NCI-H446 treated with DMSO at 0.1 percent for 48 hours (cell line): ENCODE measurements around the gene AHCYL2.
"Not testable (repeated sequence)": the region's sequence is repeated elsewhere in the genome, so short reads cannot be mapped to it uniquely, and the experiment has no call there.

ENCODE experiments used
- DNase-seq: peaks from one replicate; lab custom pipeline; 2025; lab: John Stamatoyannopoulos, UW

Gene AHCYL2

DNA sequence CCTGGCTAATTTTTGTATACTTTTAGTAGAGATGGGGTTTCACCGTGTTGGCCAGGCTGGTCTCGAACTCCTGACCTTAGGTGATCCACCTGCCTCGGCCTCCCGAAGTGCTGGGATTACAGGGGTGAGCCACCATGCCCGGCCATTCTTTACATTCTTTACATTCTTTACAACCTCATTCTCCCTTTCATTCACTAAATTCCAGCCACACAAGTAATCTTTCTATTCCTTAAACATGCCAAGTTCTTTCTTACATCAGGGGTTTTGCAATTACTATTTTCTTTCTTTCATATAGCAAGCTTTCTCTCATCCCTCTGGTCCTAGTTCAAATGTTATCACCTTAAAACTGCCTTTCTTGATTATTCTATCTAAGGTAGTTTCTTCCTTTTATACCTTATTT, 128.3 kb downstream of the AHCYL2 start:
- DNase-seq, result not testable (repeated sequence)

DNA sequence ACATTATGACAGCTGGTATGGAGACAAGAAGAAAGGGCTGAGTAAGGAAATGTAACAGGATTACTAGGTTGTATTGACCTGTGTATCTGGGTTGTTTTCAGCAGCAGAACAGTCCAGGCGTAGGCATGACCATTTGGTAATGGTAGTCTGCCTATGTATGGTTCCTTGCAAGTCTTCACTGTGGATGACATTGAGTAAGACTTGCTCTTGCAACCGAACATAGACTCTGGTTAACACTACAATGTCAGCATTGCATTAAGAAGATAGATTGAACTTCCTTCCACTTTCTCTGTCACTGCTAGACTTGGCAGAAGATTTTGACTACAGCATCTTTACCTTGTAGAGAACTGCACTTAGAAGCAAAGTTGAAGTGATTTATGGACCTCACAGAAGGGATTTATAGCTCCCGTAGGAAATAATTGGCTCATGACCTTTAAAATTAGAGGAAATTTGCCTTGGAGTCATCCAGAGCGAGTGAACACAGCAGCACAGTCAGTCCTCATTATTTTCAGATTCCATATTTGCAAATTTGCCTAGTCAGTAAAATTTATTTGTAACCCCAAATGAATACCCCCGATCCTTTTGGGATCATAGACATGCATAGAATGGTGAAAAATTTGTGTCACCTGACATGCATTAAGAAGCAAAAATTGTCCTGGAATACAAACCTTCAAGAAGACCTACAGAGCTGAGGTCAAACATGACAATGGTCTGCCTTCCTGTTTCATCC, 129.8 kb downstream of the AHCYL2 start:
- no peak for DNase-seq

DNA sequence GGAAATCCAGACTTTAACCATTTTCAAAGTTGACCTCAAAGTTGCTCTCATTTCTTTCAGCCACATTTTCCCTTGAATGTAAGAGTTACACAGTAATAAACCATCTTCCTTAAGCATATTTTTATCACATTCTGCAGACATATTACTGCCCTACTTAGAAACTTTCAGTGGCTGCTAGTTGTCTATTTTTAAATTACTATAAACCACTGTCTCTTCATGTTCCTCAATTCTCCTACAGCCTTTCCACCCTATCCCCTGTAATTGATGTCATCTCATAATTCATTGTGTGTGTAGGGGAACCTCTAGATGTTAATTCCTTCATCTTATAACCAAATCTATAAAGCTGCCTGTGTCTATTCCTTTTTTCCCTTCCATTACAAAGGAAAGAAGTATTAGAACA, 131.3 kb downstream of the AHCYL2 start:
- DNase-seq, result no peak

DNA sequence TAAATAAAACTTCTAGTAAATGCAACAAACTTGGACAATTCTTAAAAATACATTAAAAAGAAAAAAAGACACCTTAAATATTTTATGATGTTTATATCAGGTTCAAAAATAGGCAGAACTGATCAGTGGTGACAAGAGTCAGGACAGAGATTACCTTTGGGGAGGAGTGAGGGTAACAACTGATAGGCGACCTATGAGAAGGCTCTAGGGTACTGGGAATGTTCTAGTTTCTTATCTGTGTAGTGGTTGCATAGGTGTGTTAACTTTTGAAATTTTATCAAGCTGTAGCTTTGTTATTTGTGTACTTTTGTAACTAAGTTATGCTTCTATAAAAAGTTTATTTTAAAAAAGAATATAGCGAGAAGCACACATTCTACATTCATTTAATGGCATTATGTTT, 134.3 kb downstream of the AHCYL2 start:
- DNase-seq, result no peak

DNA sequence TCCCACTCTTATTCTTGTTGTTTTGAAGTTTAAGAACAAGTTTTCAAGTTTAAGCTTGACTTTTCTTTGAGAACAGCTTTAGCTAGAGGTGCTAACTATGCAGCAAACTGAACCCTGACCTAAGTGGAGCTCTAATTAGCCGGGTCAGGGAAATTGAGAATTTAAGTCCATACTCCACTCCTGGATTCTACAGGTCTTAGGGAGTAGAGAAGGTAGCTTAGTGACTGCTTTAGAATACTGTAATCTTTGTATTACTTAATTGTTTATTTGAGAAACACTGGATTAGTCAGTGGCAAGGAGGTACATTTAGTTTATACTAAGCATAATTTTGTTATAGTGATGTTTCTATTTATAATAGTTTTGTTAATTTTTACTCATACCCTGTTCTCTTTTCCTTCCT, 134.8 kb downstream of the AHCYL2 start:
- DNase-seq, result no peak

DNA sequence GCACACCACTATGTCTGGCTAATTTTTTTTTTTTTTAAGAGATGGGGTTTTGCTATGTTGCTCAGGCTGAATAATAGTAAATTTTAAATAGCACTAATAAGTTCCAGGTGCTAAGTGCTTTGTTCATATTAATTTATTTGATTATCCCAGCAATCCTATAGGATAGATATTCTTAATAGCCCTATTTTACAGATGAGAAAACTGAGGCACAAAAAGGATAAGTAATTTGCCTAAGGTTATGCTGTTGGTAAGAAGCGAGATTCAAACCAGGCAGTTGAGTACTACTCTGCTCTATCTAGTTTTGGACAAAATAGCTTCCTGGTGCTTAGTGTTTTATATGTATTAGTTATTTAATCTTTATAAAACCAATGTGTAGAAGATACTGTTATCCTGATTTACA, 136.9 kb downstream of the AHCYL2 start:
- DNase-seq, result no peak

DNA sequence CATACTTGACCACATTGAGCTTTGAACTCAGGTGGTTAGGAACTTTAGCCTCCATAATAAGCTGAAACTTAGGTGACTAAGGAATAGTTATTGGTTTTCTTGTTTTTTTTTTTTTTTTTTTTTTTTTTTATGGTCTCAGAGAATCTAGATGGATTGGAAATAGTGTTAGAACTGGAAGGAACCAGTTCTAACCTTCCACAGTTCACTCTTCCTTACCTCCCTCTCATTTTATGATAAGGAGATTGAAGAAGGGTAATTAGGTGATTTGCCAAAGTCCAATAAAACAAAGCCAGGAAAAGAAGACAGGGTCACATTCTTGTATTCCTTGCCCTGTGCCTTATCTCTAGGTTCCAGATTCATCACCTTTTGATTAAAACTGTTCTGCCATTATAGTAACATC, 137.7 kb downstream of the AHCYL2 start:
- DNase-seq, result no peak

DNA sequence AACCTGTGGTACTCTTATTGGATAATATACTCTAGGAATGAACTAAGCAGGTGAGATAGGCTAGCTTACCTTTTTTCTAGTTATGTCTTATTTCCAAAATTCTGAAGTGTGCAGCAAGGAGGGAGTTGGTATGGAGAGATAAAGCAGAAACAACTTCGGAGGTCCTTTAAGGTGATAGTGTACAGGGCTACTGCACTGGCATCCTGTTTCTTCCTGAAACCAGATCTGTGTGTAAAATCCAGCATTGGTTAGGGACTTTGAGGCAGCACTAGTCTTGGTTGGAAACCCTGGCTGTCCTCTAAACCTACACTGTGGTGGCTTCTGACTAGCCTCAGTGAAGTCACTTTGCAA, 142.5 kb downstream of the AHCYL2 start:
- DNase-seq, result no peak

DNA sequence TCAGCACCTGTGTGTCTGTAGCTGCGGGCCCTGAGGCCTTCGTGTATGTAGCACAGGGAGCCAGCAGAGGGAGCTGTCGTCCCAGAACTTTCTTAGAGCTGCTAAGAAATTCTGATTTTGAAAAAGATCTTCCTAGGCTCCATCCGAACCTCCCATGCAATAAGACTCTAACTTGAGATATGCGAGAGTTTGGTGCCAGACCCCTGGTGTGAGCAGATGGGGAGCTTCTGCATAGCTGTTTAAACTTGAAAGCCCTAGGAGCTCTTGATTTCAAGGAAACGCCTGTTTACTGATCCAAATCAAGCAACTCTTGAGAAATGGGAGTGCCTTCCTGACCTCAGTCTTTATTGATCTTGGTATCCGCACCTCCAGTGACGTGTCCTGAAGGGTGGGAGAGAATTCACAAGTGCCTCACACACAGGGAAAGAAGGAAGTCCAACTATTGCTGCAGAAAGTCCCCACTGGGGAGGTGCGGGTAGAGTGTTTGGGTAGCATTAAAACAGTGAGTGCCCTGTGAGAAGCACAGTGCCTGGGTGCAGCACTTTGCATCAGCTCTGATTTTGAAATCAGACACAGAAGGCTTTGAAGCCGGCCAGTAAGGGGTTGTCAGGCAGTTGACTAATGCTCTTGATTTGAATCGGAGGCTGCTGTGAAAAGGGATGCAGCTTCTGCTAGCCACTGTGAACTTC, 143.0 kb downstream of the AHCYL2 start:
- DNase-seq, result peak; percentile 23

DNA sequence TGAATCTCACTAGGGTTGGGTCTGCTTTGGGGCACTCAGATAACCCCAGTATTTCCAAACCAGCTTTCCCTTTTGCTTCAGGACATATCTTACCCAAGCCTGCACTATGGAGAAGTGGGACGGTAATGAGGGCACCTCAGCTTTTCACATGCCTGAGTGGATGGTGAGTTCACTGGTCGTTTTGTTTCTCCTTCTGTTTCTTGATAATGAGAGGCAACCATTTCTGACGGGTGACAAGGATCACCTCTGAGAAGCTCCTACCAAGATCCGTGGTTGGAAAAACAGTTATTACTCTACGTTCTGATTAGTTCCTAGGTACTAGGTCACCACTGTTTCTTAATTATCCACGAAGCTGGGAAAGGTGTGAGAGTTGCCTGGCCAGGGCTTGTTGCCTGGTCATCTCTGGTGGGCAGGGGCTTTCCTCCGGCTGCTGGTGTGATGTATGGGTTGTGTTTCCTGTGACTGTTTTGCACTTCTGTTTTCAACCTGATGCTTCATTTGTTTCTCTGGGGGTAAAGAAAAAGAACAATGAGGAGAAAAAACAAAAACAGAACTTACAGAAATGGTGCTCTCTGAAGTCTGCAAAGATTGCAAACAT, 143.7 kb downstream of the AHCYL2 start:
- DNase-seq, result no peak

DNA sequence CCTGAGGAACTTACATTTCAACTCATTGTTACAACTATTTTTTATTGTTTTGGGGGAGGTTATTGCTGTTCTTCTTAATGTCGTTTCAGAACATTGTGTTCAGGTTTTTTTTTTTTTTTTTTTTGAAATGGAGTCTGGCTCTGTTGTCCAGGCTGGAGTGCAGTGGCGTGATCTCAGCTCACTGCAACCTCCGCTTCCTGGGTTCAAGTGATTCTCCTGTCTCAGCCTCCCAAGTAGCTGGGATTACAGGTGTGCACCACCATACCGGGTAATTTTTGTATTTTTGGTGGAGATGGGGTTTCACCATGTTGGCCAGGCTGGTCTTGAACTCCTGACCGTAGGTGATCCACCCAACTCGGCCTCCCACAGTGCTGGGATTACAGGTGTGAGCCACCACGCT, 144.6 kb downstream of the AHCYL2 start:
- not testable (repeated sequence) for DNase-seq

DNA sequence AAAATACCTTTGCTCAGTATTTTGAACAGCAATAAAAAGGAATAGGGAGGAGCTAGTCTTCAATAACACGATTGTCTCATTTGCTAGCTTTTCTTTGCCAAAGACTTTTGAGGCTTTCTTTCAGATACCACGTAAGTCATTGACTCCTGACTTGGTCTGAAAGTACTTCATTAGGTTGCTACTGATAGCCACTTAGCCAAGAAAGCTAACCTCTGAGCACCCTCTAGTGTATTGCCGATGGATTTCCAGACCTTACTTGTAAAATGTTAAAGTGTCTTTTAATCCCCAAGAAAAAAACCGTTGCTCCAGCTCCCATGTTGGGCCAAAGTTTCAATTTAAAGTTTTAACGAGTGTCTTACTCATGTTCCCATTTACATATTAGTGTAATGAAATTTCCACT, 146.0 kb downstream of the AHCYL2 start:
- no peak for DNase-seq

DNA sequence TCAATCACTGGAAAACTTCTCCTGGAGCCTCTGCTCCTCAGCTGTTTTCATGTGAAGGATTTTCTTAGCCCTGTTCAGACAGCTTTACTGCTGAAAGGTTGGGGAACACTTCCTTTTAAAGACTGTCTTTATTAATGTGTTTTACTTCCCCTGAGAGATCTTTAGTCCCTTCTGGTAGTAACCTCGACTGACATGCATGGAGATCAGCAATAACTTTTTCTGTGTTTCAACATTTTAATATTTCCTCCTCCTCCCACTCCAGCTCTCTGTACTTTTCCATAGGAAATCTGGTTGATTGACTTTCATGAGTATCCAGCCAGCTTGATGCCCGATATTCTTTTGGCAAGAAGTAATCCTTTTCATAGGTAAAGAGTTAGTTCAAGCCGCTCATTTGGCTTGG, 146.7 kb downstream of the AHCYL2 start:
- DNase-seq, result no peak

DNA sequence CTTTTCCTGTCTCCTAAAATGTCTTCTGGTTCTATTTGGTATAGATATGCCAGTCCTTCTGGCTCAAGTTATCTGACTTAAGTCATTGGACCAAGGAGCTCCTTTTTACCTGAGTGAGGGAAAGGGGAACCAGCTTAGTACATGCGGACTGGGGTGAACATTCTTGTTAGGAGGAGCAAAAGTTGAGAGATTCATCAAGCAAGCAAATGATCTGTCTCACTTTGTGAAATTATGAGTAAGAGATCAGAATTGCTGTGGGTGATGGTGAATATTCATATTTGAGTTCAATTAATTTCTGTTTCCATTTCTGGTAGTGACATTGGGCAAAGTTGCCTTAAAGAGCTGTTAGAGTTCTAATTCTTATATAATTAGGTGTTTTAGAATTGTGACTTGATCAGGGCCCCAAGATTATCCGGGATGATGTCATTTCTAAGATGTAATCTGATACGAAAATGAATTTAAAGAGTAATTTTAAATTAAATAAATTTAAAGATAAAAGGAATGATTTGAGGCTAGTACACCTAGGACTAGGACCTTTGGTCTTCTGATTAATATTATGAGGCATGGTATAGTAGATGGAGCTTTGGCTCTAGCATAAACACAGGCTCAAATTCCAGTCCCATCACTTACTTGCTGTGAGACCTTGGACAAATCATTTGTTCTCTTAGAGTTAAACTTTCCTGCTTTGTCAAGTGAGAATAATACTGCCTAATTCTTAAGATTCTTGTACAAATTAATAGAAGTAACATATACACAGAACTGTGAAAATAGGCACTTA, 149.0 kb downstream of the AHCYL2 start:
- no peak for DNase-seq

DNA sequence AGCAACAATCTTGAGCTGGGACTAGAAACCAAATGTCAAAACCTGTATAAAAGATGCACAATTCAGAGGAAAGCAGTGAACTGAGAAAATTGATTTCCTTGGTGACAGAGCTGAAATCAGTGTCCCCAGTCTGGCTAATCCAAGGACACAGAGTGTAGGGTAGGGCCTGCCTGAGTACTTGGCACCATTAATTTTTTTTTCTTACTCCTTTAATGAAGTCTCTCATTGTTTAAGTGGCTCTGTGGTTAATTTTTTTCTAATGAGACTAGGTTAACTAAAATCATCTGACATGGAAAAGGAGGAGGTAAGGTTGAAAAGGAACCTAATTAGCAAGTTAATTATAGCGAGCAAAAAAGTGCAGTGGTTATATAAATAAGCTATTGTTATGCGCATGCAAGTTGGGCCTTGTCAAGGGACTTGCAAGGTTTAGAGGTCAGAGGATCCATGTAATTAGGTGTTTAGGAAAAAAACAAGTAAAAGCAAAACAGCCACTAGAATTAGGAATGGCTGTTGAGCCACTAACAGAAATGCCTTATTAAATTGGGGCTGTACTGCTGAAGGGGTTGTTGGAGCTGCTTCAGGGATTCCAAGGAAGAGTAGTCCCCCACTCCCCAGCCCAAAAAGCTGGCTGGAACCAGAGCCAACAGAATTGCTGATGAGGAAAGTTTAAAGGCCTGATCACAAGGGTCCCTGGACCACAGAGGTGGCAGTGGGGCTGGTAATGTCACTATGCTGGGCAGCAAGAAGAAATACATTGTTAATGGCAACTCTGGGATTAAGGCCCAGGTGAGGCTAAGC, 150.5 kb downstream of the AHCYL2 start:
- DNase-seq, result no peak

DNA sequence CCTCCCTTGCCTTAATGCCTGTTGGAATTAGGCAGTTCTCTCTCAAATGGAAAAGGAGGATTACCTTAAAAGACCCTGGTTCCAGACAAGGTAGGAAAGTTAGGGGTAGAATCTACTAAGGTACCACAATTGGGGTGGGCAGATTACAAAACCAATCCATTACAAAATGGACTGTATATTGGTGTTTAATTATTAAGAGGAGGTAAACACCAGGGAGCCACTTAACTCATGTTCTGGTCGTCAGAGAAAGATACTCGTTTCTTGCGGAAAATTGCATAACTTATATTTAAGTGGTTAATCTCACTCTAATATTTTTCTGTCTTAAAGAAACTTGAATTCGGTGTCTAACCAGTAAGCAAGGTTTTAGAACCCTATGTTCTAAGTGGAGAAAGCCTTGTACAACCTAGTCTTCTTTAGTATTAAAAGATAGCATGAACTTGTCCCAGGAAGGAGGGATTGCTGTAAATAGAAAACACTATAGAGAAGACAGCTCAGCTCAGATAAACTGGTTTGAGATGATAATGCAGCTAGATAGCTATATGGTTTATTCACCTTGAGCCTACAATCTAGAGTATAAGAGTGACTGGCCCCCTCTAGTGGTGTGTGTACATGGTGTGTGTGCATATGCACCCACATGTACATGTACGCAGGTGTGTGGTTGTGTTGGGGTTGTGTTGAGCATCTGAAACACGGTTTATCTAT, 151.4 kb downstream of the AHCYL2 start:
- DNase-seq, result no peak

DNA sequence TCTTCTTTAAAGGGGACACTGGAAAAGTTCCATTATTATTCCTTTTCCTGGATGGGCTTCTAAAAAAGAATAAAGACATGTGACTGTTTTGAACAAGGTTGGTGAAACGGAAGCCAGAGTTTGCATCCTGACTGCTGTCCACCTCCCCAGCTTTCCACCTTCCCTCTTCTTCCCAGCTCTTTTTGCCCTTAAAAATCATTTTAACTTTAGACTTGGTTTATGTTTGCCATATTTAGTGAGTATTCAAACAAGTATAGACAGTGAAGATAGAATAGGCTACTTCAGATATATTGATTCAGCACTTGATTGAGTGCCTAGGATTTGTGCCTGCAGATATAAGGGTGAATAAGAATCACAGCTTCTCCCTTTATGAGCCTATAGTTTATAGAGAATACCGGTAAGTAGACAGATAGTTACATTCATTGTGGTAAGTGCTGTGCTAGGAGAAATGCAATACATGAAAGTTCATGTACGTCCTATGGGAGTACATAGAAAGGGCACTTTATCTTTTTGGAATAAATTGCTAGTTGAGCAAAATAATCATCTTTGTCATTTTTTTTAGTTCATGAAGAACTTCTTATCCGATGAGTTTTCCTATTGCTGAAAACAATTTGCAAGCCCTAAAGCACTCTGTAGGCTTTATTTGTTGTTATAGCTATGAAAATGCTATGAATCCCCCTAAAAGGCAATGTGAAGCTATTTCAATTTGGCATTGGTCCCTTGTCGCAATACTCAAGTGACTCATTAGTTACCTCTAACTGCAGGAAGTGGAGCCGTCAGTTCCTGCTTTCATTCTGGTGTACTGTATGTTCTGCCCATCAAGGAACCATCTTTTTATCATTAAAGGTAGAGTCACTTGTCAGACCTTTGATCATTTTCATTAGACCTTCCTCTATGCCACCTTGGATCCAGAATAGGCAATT, 152.2 kb downstream of the AHCYL2 start:
- DNase-seq, result no peak

DNA sequence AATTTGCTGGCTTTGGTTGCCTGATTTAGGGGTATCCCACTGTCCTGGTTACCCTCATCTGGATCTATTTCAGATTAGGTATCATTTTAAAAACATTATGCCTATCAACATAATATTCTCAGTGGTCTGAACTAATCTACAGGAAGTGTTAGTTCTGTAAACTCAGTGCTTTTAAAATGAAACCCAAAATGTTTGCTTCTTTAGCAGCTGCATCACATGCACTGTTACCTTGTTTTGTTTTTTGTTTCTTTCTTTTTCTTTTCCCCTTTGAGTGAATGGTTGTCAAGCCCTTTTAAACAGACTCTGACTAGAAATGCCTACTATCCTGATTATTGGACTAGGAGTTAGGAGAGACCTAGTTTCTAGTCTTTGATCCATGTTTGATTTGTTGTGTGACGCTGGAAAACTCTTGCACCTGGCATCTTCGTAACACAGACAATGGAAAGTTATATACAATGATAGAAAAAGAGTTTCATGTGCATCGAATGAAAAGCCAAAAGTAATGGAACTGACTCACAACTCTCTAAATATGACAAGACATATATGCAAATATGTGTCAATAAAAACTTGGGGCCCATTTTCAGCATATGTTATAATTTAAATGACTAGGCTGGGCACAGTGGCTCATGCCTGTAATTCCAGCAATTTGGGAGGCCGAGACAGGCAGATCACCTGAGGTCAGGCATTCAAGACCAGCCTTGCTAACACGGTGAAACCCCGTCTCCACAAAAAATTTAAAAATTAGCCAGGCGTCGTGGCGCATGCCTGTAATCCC, 157.1 kb downstream of the AHCYL2 start:
- DNase-seq, result no peak

DNA sequence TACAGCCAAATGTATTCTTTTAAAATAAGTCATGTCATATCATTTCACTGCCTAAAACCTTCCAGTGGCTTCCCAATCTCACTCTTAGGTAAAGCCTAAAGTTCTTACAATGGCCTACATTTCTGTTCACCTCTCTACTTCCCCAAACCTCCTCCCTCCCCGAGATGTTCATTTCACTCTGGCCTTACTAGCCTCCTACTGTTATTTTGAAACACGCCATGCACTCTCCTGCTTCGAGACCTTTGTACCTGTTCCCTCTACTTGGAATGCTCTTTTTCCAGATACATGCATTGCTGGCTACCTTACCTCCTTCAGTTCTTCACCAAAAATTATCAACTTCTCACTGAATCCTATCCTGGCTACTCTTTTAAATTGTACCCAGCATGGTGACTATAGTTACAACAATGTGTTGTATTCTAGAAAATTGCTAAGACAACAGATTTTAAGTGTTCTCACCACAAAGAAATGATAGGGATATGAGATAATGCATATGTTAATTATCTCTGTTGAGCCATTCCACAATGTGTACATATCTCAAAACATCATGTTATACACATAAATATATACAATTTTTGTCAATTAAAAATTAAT, 158.8 kb downstream of the AHCYL2 start:
- no peak for DNase-seq
